Measurements from ENCODE around the gene FOXD1.

FOXD1 gene

DNA sequence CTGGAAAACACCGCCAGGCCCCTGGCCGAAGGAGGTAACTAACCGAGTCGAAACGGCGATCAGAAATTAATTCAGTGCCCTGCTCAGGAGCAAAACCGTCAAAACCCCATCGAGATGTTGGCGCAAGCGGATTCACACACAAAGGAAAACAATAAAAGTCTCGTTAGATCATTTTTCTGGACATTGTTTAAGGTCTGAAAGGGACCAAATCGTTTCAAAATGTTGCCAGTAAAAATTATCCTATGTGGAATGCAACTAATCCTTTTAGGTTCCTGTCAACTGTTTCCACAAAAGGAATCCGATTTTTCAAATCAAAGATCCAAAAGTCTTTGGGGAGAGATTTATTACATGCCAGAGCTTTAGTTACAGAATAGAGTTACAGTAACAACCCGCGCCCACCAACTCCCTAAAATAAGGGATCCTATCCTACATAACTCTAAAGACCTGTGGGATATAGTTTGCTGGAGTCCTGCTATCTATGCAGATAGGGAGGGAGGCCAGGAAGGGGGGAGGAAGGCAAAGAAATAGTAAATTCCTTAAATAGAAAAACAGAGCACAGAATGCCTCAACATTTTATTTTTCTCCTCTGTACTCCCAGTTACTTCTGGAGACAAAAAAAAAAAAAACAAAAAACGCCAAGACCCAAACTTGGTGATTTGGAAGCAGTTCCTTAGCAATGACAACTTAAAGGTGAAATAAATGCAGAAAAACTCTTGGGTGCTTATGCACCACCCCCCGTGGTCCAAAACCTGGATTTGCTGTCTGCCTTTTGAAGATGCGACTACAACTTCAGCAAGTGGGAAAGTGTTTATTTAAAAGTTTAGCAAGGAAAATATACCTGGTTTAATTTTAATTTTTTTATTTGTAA is 10.6 kb downstream of the FOXD1 start:
- DNase-seq: no peak

DNA sequence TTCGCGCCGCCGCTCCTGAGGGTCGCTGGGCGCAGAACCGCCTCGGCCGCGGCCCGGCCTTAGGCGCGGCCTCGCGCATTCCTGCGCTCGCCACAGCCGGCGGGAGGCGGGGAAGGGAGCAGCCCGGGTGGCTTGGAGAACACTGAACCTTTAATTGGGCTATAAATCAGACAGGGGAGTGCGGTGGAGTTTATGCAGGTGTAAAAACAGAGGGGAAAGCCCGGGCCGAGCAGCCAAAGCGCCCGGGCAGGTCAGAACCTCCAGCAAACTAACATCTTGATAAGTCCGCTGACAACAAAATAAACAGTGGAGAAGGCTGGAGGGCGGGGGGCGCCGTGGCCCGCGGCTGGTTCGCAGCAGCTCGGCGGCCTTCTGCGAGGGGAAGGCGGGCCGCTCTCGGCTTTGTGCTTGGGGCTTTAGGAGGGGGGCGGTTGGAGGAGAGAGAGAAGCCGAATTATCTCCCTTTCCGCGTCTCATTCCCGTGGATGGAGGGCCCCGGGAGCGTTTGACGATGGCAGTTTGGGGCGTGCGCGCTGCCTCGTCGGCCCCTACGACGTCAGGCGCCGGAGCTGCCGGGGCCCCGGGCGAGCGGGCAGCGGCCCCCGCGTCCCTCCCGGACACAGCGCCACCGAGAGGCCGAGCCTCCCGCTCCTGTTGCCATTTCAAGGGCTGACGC is 11.3 kb downstream of the FOXD1 start:
- DNase-seq: no peak

DNA sequence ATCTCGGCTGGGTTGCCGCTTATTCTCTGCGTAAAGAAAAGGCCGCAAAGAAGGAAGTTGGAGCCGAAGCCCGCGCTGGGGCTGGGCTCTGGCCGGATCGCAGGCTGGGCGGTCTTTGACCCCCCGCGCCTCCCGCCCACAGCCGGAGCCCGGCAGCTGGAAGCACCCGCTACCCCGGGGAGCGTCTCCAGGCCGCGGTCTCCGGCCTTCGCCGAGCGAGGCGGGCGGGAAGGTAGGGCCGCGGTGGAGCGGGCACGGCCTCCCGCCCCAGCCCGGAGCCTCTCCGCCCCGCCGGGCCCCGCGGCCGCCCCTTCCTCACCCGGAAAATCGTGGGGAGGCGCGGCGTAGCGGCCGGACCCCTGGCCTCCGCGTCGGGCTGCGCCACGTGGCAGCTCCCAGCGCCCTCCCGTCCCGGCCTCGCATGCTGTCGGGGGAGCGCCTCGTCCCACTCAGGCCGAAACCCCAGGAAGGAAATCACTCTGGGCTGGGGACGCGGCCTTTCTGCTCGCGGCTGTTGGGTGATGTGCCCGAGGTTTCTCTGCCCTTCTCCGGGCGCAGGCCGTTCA is 12.0 kb downstream of the FOXD1 start:
- no peak for DNase-seq

DNA sequence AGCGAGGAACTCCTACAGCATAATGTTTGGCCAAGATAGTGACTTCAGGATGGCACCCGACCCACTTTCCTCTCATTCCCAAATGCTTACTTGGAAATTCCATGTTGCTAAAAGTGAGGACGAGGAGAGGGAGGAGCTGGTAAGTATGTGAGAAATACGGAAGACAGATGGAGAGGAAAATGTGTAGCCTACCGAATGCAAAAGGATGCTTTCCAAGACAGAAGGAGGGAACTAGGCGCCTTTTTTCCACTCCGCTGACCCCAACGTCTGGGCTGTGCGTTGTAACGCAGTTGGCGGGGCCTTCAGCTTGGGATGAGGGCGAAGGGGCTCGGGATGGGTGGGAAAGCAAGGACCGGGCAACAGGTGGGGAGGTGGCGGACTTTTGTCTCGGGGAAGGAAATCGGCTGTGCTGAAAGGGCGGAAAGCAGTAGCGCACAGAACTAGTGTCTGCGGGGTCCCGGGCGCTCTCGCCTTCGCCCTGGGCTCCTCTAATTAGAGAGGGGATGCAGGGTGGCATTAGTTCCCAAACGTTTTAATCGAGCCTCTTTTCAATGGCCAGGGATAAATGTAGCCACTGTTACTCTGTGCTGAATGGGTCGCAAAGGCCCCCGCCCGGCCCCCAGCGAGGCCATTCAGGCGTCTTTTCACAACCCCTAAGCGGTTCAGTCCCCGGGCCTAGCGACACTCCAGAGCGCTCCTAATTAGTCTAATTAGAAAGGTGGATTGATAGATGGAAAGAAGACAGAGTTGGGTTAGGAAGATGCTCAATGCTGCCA is 12.6 kb downstream of the FOXD1 start:
- no peak for DNase-seq

DNA sequence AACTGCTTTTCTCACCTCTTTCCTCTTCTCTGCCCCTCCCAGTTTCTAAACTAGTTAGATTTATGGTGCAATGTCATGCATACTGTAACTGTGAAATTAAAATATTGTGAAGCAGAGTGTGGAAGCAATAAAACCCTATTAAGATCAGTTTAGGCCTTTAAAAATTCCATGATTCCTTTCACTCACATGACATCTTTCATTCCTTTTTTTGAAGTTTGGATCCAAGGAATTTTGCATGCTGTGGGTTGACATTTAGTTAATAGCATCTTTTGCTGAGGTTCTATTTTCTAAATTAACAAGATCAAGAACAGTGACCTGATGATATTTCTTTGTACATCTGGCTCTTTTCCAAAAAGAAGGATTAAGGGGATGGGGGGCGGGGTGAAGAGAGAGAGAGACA is 13.7 kb downstream of the FOXD1 start:
- DNase-seq: no peak

DNA sequence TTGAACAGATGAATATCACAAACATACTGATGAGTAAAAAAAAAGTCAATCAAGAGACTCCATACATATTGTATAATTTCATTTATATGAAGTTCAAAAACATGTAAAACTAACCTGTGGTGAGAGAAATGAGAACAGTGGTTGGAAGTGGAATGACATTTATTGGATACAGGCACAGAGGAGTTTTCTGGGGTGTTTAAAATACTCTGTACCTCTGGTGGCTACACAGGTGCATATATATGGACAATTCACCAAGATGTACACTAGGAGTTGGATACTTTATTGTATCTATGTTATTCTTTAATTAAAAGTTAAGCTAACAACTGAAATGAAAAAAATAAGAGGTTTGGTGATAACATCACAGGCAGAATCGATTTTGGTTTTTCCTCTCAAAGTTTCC is 14.1 kb downstream of the FOXD1 start:
- DNase-seq: no peak

DNA sequence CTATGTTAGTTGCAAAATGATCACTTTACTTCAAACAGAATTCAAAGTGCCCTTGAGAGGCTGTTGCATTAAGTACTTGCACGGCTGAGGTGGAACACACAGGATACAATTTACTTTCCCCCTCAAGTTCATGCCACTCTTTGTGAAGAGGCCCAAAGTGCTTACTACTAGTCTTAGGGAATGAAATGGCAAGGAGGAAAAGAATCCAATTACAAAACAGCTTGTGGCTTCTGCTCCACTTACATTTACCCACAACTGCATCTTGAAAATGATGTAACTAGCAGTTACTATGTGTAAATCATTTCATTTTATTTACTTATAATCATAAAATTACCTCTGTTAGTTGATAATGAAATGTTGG is 14.6 kb downstream of the FOXD1 start:
- DNase-seq: no peak

DNA sequence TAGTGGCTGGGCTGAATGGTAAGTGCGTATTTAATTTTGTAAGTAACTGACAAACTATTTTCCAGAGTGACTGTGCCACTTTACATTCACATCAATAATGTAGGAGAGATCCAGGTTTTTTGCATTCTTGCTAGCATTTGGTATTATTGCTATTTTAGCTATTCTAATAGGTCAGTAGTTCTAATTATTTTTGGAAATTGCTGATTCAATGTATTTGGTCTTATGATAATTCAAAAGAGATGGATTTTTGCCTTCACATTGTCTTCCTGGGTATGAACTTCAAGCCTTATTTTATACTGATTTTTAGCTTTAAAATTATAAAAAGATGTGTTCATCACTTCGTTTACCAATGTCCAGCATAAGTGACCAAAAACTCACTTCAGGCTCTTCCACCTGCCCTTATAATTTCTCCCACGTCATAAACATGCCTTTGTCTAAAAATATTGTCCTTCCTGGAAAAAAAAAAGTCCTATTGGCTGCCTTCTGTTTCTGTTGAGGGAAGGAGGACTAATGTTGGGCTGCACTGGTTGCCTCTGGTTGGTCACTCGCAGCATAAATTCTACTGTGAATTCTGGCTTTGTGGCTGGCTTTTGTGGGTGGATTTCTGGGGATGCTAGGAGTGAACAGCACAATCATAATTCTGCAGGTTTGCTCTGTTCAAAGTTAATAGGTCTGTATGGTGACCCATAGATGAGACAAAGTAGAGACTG is 15.2 kb downstream of the FOXD1 start:
- no peak for DNase-seq

DNA sequence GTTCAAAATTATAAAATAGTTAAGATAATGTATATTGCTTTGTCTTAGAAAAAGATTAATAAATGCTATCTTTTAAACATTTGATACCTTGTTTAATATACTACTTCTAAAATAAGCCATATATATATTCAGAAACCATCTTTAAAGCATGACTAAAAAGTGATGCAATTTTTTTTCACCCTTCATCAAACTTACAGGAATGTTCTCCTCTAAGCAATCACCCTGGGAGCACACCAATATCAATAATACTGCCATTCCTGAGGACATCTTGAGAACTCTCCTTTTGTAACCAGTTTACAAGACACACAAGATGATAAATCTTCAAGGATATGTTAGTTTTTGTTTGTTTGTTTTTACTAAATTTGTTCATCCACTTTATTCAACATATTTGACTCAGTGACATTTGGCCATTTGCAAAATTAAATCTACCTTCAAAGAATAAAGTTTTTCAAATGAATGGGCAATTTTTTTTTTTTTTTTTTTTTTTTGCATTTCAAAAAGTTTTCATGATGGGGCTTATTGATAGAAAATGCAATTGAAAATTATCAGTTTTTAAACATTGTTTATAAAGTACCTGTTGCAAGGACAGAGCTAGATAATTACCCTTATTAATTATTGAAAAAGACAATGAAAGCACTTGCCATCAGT is 17.2 kb downstream of the FOXD1 start:
- no peak for DNase-seq

DNA sequence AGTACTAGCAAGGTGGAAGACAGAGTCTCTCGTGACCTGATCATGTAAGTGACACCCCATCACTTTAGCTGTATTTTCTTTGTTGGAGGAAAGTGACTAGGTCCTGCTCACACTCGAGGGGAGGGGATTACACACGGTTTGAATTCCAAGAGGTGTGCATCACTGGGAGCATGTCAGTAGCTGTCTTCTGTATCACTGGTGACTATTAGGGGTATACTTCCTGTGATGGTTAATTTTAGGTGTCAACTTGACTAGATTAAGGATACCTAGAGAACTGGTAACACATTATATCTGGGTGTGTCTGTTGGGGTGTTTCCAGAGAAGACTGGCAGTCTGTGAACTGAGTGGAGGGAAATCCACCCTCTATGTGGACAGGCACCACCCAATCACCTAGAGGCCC is 22.5 kb downstream of the FOXD1 start:
- no peak for DNase-seq

DNA sequence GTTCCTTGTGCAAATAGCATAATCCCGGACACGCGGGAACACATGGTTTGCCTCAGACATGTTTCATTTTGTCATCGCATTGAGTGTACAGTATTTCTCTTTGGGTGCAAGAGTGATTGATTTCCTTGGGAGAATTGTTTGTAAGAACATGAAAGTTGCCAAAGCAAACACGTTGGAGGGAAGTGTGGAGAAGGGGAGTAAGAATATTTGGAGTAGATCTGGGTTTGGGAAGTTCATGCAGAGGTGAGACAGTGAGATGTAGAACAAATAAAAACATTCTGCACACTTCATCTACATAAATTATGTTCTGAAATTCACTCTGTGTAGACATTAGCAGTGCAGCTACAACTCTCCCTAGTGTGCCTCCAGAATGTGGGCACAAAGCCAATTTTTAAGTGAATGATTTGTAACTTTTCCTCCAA is 24.0 kb downstream of the FOXD1 start:
- no peak for DNase-seq

DNA sequence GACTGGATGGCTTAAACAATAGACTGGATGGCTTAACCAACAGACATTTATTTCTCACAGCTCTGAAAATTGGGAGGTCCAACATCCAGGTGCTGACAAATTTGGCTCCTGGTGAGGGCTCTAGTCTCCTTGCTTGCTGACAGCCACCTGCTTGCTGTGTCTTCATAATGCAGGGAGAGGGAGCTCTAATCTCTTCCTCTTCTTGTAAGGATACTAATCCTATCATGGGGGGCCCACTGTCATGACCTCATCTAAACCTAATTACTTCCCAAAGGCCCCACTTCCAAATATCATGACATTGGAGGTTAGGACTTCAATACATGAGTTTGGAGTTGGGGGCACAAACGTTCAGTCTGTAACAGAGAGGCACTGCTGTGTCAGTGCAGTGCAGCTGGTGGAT is 26.4 kb downstream of the FOXD1 start:
- no peak for DNase-seq

DNA sequence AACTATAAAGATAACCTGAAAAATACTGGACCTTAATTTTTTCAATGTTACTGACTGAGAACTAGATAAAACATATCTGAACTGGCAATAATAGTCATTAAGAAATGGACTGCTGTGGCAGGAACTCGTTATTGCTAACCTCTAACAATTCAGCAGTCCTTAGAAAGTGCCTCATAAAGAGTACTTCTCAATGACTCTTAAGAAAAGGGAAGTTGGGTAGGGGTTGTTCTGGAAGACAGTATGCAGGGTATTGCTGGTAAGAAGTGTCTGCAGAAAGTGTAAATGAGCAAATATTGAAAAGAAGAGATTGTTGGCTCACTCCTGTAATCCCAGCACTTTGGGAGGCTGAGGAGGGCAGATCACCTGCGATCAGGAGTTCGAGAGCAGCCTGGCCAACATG is 27.9 kb downstream of the FOXD1 start:
- no peak for DNase-seq

DNA sequence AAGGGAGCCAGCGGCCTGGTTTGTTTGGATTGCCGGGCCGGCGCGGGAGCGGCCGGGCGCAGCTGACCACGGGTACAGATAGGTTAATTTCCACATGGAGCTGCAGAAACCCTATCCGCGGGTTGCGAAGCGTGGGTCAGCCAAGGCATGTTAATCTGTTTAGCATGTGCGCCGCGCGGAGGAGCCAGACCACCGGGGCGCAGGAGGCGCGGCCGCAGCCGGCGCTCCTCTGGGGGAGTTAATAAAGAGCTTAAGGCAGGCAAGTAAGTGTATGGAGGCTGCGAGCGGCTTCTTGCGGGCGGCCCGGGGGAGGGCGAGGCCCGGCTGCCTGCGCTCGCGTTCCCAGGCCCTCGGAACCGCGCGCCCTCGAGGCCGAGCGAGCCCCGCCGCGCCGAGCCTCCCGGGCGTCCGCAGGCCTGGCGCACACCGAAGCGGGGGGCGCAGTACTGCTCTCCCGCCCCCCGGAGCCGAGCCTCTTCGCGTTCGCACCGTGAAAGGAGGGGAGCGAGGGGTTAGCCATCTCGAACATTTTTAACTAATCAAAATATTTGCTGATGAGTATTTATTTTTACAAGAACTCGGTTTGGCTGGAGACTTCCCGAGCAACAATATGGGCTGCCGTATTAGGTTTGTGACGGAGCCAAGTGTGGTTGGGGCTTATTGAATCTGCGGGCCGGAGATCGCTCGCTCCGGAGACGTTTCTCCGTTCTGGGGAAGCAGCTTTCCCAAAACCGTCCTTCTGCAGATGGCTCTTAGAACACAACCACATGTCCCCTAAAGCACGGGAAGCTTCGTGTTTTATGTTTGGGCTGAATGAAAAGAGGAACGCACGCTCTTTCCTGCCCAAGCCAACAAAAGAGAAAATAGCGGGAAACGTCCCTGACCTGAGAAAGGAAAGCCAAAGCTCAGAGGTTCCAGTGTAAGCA is 28.8 kb downstream of the FOXD1 start:
- no peak for DNase-seq

DNA sequence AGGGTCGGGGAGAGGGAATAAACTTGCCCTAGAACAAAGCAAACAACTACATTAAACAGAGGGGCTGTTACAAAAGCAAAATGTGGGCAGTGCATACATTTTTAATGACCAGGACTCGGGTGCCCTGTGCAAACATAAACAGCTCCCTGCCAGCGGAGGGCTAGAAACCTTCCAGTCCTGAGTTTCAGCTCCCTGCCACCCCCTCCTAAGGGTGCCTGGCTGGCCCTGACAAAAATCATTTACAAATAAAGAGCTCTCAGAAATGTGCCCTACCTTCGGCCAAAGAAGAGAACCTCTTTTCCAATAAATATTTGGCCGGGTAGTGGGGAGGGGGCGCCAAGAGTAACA is 29.5 kb downstream of the FOXD1 start:
- no peak for DNase-seq

DNA sequence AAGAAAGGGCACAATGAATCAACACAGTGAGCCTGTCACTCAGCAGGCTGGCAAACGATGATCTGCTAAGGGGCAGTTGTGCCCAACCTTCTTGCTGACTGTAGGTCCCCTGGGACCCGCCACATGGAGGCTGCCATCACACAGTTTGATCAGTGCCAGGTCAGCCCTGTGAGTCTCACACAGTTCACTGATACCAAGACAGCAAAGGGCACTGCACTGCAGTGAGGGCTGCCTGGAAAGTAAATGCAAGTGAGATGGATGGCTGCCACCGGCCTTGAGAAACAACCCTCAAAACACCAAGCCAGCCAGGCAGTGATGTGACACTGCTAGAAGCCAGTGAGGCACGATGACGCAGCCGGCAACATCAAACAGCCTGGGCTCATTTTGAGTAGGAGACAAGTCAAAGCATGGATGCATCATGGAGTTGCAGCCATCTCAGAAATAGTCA is 30.3 kb downstream of the FOXD1 start:
- DNase-seq: no peak

DNA sequence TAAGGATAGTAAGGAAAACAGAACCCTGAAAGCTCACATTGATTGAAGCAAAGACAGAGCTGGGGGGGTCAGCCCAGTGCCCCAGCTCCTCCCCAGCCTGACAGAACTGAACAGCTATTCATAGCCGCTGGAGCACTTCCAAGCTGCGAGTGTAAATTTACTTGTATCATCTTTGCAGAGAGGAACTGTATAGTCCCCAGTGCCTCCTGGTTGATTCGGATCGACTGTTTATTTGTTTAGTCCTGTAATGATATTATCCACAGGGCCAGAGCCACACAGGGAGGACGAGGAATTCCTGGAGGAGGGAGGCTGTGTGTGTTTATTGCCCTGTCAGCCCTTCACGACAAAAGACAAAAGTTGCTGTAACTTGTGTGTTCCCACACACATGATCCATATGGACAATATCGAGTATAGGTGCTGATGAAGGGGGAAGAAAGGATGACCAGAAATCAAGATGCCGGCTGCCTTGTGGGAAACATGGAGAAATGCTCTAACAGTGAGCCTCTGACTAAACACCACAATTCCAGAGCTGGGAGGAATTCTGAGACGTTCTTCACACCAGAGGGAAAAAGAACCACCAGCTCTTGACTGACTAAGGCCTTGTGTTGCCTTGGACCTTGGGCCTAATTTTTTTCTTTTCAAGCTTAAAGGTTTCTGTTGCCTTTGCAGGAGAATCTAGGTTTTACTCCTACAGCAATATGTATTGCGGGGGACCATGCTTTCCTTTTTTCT is 31.1 kb downstream of the FOXD1 start:
- DNase-seq: no peak

DNA sequence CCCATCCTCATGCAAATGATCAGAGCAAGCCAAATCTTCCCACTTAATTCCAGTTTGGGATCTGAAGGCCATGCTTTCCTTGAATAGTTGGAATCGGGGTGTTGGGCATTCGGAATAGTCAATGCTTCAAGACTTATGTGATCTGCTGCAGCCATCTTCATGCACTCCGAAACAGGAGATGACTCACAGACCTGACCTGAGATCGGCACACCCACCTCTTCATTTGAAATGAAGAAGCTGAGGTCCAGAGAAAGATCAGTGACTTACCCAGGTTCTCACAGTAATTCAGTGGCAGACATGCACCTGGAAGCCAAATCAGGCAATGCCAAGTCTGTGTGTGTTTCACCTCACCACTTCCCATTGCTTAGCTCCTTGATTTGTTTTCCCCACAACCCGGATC is 33.0 kb downstream of the FOXD1 start:
- DNase-seq: no peak

DNA sequence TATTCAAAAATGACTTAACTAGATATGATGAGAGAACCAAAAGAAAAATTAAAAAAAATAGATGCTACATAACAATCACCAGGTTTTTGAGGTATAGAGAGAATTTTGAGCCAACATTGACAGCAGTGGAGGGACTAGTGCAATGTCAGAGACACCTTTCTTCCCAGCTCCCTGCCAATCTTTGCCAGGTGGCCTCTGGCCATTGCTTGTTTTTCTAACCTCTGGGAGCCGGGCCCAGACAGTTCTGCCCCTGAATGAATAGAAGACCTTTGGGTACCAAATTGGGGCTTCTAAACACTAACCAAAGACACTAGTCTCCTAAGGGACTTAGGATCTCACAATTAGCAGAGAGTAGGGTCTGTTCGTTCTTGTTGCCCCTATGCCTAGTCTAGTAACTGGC is 33.4 kb downstream of the FOXD1 start:
- no peak for DNase-seq

DNA sequence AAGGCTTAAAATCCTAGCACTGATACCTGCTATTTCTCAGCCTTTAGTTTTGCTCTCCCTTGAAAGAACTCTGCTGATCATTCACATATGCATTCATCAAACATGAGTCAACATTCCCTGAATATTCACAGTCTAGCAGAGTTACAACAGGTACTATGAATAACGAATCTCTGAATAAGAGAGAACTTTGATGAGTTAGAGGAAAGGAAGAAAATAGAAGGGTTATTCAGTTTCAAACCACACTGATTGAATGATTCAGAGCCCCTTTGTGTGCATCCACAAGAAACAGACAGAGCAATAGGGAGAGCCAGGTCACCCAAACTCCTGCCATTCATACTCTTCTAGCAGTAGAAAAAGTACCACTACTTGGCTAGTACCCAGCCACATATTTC is 36.0 kb downstream of the FOXD1 start:
- DNase-seq: no peak
